Measurements from ENCODE around the gene PIK3CG.
"Not testable (repeated sequence)": the region's sequence is repeated elsewhere in the genome, so short reads cannot be mapped to it uniquely, and the experiment has no call there.

PIK3CG gene

GRCh38 chr7:106938803-106939202 lies 73.7 kb downstream of the PIK3CG start:
- no peak for DNase-seq (ENCODE audit: low spot score)

GRCh38 chr7:106944035-106944665 lies 79.1 kb downstream of the PIK3CG start:
- DNase-seq (ENCODE audit: low spot score) = no peak

- peak; percentile 75 for DNase-seq (ENCODE audit: low spot score)
These were observed 82.2 kb downstream of the PIK3CG start for GRCh38 chr7:106947244-106947728.

- no peak for DNase-seq (ENCODE audit: low spot score)
These were observed 87.0 kb downstream of the PIK3CG start for GRCh38 chr7:106952001-106952657.

GRCh38 chr7:106952658-106953231 lies 87.7 kb downstream of the PIK3CG start:
- no peak for DNase-seq (ENCODE audit: low spot score)

- no peak for DNase-seq (ENCODE audit: low spot score)
These were observed 89.8 kb downstream of the PIK3CG start for GRCh38 chr7:106954840-106955239.

GRCh38 chr7:106955857-106956256 lies 90.8 kb downstream of the PIK3CG start:
- DNase-seq (ENCODE audit: low spot score) = not testable (repeated sequence)

Measured in AG08395 (cell line).